Measurements from ENCODE around the gene PLEKHM2.

The PLEKHM2 gene

DNA sequence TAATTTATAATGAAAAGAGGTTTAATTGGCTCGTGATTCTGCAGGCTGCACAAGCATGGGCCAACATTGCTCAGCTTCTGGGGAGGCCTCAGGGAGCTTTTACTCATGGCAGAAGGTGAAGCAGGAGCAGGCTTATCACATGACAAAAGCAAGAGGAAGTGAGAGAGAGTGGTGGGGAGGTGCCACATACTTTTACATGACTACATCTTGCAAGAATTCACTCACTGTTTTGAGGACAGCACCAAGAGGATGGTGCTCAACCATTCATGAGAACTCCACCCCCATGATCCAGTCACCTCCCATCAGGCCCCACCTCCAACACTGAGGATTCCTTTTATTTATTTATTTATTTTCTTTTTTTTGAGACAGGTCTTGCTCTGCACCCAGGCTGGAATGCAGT is 5.5 kb upstream of the PLEKHM2 start:
- H3K27ac ChIP-seq (ENCODE audit: low read depth, low read length), result no peak overlapping the region
- no peaks in the 10 kb centered on the region for H3K27me3 ChIP-seq (ENCODE audit: control insufficient read depth in 1 of 2, insufficient read depth in 2 of 2, low read length in 2 of 2)
- no peaks in the 10 kb centered on the region for H3K36me3 ChIP-seq (ENCODE audit: insufficient read depth, low read length)
- no peak overlapping the region for H3K9ac ChIP-seq (ENCODE audit: low read length)
- no peak overlapping the region for H3K4me3 ChIP-seq (ENCODE audit: low read depth in 1 of 2, low read length in 2 of 2)
- H3K4me1 ChIP-seq (ENCODE audit: insufficient read depth, low read length), result no peaks in the 10 kb centered on the region
- H3K9me3 ChIP-seq (ENCODE audit: low read length), result no peaks in the 10 kb centered on the region

DNA sequence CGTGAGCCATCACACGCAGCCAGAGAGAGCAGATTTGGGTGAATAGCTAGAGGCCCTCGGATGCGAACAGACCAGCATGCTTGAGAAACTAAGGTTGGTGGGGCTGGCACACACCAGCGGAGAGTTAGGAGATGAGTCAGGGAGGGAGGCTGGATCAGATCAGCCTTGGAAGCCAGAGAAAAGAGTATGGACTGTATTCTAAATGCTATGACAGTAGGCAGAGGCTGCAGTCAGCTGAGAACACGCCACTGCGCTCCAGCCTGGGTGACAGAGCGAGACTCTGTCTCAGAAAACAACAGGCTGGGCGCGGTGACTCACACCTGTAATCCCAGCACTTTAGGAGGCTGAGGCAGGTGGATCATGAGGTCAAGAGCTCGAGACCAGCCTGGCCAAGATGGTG is 4.0 kb upstream of the PLEKHM2 start:
- Histone ChIP-seq H3K9me3 (ENCODE audit: low read length) (no peaks in the 10 kb centered on the region), H3K27me3 (ENCODE audit: control insufficient read depth in 1 of 2, insufficient read depth in 2 of 2, low read length in 2 of 2) (no peaks in the 10 kb centered on the region), H3K36me3 (ENCODE audit: insufficient read depth, low read length) (no peaks in the 10 kb centered on the region), H3K9ac (ENCODE audit: low read length) (no peak overlapping the region), H3K4me1 (ENCODE audit: insufficient read depth, low read length) (no peaks in the 10 kb centered on the region), H3K4me3 (ENCODE audit: low read depth in 1 of 2, low read length in 2 of 2) (no peak overlapping the region), H3K27ac (ENCODE audit: low read depth, low read length) (no peak overlapping the region)

DNA sequence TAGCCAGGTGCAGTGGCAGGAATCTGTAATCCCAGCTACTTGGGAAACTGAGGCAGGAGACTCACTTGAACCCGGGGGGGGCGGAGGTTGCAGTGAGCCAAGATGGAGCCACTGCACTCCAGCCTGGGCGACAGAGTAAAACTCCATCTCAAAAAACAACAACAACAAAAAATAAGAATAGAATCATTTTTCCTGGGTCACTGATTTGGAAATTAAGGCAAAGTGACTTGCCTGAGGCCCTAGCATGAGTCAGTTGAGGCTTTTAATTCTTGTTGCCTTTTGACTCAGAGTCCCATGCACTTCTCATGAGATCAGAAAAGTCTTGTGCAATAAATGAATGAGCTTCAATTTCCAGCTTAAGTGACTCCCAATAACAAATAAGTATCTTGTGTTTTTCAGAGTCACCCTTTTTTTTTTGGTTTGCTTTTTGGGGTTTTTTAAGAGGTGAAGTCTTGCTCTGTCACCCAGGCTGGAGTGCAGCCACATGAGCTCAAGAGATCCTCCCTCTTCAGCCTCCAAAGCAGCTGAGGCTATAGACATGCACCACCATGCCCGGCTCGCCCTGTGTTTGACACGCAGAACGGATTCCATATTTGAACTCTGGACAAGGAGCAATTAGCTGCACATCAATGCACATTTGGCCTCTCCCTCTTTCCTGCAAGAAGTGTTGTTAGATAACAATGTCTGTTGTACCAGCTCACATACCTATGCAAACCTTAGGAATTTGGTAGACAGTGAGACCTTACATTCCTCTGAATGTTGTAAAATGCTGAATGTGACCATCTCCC is 3.4 kb upstream of the PLEKHM2 start:
- H3K4me1 ChIP-seq (ENCODE audit: insufficient read depth, low read length), result peaks cover 3% of the 10 kb centered on the region
- no peaks in the 10 kb centered on the region for H3K36me3 ChIP-seq (ENCODE audit: insufficient read depth, low read length)
- no peaks in the 10 kb centered on the region for H3K27me3 ChIP-seq (ENCODE audit: control insufficient read depth in 1 of 2, insufficient read depth in 2 of 2, low read length in 2 of 2)
- no peaks in the 10 kb centered on the region for H3K9me3 ChIP-seq (ENCODE audit: low read length)
- H3K9ac ChIP-seq (ENCODE audit: low read length), result no peak overlapping the region
- H3K27ac ChIP-seq (ENCODE audit: low read depth, low read length), result no peak overlapping the region
- no peak overlapping the region for H3K4me3 ChIP-seq (ENCODE audit: low read depth in 1 of 2, low read length in 2 of 2)

DNA sequence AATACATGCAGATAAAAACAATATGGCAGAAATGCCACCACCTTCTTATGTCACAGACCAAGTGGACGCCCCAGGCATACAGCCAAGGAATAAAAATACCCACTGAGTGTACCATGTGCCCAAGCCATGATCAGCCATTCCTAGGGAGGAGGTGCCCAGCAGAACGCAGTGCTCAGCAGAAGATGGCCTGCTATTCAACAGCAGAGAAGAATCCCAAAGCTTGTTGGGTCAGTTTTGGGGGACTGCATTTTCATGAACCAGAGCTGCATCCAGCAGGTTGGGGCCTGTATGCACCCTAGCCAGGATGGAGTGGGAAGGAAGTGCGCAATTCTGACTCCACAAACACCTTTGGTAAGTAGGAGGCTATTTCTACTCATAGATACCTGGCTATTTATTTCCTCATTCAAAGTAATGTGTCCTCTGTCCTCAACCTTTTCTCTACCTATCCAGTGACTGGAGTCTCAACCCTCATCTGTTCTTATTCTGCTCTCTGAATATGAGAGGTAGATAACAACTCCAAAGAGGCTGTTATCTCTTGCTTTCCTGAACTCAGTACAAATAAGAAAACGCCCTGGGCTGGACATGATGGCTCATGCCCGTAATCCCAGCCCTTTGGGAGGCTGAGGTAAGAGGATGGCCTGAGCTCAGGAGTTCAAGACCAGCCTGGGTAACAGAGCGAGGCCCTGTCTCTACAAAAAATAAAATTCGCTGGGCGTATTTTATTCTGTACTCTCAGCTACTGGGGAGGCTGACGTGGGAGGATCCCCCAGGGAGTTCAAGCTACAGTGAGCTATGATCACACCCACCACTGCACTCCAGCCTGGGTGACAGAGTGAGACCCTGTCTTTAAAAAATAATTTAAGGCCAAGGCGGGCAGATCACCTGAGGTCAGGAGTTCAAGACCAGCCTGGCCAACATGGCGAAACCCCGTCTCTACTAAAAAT is 2.5 kb upstream of the PLEKHM2 start:
- H3K36me3 ChIP-seq (ENCODE audit: insufficient read depth, low read length), result no peaks in the 10 kb centered on the region
- peaks cover 9% of the 10 kb centered on the region for H3K4me1 ChIP-seq (ENCODE audit: insufficient read depth, low read length)
- H3K27ac ChIP-seq (ENCODE audit: low read depth, low read length), result no peak overlapping the region
- no peak overlapping the region for H3K9ac ChIP-seq (ENCODE audit: low read length)
- no peaks in the 10 kb centered on the region for H3K9me3 ChIP-seq (ENCODE audit: low read length)
- no peaks in the 10 kb centered on the region for H3K27me3 ChIP-seq (ENCODE audit: control insufficient read depth in 1 of 2, insufficient read depth in 2 of 2, low read length in 2 of 2)
- no peak overlapping the region for H3K4me3 ChIP-seq (ENCODE audit: low read depth in 1 of 2, low read length in 2 of 2)

DNA sequence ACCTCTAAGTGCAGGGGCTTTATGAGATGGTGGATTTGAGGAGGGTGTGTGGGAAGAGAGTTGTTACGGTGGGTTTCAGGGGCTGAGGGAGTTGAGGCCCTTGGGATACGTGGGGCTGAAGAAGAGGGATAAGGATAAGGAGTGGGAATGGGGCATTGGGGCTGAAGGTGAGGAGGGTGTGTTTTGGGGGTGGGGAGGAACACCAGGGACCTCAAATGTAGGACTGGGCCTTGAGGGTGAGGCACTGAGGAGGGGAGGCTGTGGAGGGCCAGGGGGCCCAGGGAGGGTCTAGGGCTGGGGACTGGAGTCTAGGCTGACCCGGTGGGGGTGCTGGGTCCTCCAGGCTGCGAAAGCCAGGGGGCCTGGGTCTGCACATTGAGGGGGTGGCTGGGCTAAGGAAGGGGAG is 1.2 kb upstream of the PLEKHM2 start:
- no peak overlapping the region for H3K9ac ChIP-seq (ENCODE audit: low read length)
- peak overlapping the region; percentile 21 for H3K27ac ChIP-seq (ENCODE audit: low read depth, low read length)
- H3K4me3 ChIP-seq (ENCODE audit: low read depth in 1 of 2, low read length in 2 of 2), result no peak overlapping the region
- peaks cover 9% of the 10 kb centered on the region for H3K4me1 ChIP-seq (ENCODE audit: insufficient read depth, low read length)
- H3K27me3 ChIP-seq (ENCODE audit: control insufficient read depth in 1 of 2, insufficient read depth in 2 of 2, low read length in 2 of 2), result no peaks in the 10 kb centered on the region
- no peaks in the 10 kb centered on the region for H3K36me3 ChIP-seq (ENCODE audit: insufficient read depth, low read length)
- H3K9me3 ChIP-seq (ENCODE audit: low read length), result no peaks in the 10 kb centered on the region

DNA sequence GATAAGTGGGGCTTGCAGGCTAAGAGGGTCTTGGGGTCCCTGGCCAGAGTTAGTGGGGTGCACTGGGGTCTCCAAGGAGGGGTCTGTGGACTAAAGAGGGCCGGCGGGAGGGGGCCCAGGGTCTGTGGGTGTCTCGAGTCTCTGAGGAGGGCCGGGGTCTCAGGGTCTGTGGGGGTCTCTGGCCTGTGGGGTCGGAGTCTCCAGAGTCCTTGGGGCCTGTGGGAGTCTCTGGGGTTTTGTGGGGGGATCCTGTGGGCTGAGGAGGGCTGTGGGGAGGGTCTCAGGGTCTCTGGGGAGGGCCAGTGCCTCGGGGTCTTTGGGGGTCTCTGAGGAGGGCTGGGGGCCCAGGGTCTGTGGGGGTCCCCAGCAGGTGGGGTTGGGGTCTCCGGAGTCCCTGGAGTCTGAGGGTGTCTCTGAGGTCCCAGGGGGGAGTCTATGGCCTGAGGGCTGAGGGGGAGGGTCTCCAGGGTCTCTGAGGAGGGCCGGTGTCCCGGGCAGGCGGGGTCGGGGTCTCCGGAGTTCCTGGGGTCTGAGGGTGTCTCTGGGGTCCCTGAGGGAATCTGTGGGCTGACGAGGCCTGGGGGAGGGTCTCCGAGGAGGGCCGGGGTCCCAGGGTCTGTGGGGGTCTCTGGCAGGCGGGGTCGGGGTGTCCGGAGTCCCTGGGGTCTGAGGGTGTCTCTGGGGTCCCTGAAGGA is 628 bp upstream of the PLEKHM2 start:
- peak overlapping the region; percentile 100 for H3K9ac ChIP-seq (ENCODE audit: low read length)
- H3K27ac ChIP-seq (ENCODE audit: low read depth, low read length), result peak overlapping the region; percentile 96
- peaks cover 9% of the 10 kb centered on the region for H3K4me1 ChIP-seq (ENCODE audit: insufficient read depth, low read length)
- no peaks in the 10 kb centered on the region for H3K27me3 ChIP-seq (ENCODE audit: control insufficient read depth in 1 of 2, insufficient read depth in 2 of 2, low read length in 2 of 2)
- H3K9me3 ChIP-seq (ENCODE audit: low read length), result no peaks in the 10 kb centered on the region
- peak overlapping the region; percentile 89 to 92 for H3K4me3 ChIP-seq (ENCODE audit: low read depth in 1 of 2, low read length in 2 of 2)
- H3K36me3 ChIP-seq (ENCODE audit: insufficient read depth, low read length), result no peaks in the 10 kb centered on the region

DNA sequence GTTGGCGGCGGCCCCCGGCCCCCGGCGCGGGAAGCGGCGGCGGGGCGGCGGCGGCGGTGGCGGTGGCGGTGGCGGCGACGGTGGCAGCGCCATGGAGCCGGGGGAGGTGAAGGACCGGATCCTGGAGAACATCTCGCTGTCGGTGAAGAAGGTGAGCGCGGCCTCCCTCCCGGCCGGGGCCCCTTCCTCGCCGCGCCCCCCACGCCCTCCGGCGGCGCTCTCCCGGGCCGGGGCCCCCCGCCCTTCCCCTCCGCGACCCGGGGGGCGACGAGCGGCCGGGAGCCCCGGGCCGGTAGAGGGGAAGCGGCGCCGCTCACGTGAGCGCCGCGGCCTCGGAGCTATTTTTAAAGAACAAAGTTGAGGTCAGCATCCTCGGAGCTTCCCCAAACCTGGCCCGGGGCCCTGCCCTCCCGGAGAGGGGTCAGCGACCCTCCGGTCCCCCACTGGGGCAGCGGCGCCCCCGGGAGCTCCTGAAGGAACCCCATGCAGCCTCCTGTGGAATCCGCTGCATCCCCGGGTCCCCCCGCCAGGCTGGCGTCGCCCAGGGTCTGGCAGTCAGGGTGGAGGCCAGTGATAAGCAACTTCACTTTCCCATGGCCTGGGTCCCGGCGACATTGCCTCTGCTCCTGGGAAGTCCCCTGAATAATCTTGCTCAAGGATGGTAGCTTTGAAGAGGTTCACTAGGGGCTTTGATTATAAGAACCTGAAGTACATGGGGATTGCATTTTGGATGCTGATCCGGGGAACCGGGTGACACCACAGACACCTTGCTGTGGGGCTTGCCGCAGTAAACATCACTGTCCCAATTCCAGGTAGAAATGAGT is 560 bp downstream of the PLEKHM2 start:
- no peaks in the 10 kb centered on the region for H3K9me3 ChIP-seq (ENCODE audit: low read length)
- H3K27ac ChIP-seq (ENCODE audit: low read depth, low read length), result peak overlapping the region; percentile 87
- H3K36me3 ChIP-seq (ENCODE audit: insufficient read depth, low read length), result no peaks in the 10 kb centered on the region
- H3K4me3 ChIP-seq (ENCODE audit: low read depth in 1 of 2, low read length in 2 of 2), result peak overlapping the region; percentile 71 to 81
- peak overlapping the region; percentile 45 for H3K9ac ChIP-seq (ENCODE audit: low read length)
- H3K4me1 ChIP-seq (ENCODE audit: insufficient read depth, low read length), result peaks cover 9% of the 10 kb centered on the region
- no peaks in the 10 kb centered on the region for H3K27me3 ChIP-seq (ENCODE audit: control insufficient read depth in 1 of 2, insufficient read depth in 2 of 2, low read length in 2 of 2)

DNA sequence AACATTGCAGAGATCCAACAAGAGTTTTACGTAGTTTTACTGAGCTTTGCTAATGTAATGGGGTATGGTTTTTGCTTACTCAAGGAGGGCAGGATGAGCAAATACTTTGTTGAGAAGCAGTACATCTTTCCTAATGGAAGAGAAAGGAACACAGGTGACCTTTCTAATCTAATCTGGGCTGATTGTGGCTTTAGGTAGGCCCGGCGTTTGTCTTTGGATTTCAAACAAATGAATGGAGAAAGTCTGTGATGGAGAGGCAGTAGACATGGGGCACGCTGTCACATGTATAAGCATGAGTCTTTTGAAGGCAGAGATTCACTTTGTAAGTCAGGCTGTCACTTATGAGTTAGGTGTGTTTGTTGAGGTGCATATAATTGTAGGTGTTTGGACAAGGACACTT is 1.7 kb downstream of the PLEKHM2 start:
- Histone ChIP-seq H3K9me3 (ENCODE audit: low read length) (no peaks in the 10 kb centered on the region), H3K27me3 (ENCODE audit: control insufficient read depth in 1 of 2, insufficient read depth in 2 of 2, low read length in 2 of 2) (no peaks in the 10 kb centered on the region), H3K4me1 (ENCODE audit: insufficient read depth, low read length) (peaks cover 9% of the 10 kb centered on the region), H3K36me3 (ENCODE audit: insufficient read depth, low read length) (no peaks in the 10 kb centered on the region), H3K4me3 (ENCODE audit: low read depth in 1 of 2, low read length in 2 of 2) (peak overlapping the region in 1 of 2 donors; percentile 34), H3K27ac (ENCODE audit: low read depth, low read length) (peak overlapping the region; percentile 13), H3K9ac (ENCODE audit: low read length) (peak overlapping the region; percentile 45)

DNA sequence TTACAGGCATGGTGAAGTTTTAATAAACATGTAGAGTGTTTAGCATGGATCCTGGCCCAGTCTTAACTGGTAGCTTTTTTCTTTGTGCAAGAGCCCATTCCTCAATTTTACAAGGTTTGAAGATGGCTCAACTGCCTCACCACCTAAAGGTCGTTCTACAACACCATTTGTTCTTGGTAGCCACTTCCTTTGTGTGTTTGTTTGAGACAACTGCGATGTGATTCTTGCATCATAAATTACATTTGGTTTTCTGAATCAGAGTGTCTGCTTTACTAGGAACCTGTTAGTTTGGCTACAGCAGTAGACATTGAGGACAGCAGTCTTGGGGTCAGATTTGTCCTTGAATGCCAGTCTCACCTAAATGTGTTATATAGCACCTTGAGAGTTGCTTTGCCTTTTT is 3.3 kb downstream of the PLEKHM2 start:
- Histone ChIP-seq H3K9ac (ENCODE audit: low read length) (no peak overlapping the region), H3K27me3 (ENCODE audit: control insufficient read depth in 1 of 2, insufficient read depth in 2 of 2, low read length in 2 of 2) (no peaks in the 10 kb centered on the region), H3K4me3 (ENCODE audit: low read depth in 1 of 2, low read length in 2 of 2) (no peak overlapping the region), H3K4me1 (ENCODE audit: insufficient read depth, low read length) (peaks cover 23% of the 10 kb centered on the region), H3K27ac (ENCODE audit: low read depth, low read length) (no peak overlapping the region), H3K36me3 (ENCODE audit: insufficient read depth, low read length) (no peaks in the 10 kb centered on the region), H3K9me3 (ENCODE audit: low read length) (no peaks in the 10 kb centered on the region)

DNA sequence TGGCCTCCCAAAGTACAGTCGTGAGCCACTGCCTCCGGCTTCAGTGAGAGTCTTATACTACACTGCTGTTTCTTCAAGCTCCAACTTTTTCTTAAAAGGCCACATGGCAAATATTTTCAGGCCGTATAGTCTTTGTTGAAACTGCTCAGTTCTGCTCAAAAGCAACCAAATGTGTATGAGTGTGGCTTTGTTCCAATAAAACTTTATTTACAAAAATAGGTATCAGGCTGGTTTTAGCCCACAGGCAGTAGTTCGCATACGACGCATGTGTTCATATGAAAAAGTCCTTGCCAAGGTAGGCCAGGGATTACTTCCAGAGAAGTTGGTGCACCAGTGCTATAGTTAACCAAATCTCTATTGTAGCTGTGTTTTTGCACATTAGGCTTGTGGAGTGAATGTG is 6.2 kb downstream of the PLEKHM2 start:
- Histone ChIP-seq H3K27ac (ENCODE audit: low read depth, low read length) (no peak overlapping the region), H3K9me3 (ENCODE audit: low read length) (no peaks in the 10 kb centered on the region), H3K4me1 (ENCODE audit: insufficient read depth, low read length) (peaks cover 28% of the 10 kb centered on the region), H3K36me3 (ENCODE audit: insufficient read depth, low read length) (no peaks in the 10 kb centered on the region), H3K27me3 (ENCODE audit: control insufficient read depth in 1 of 2, insufficient read depth in 2 of 2, low read length in 2 of 2) (no peaks in the 10 kb centered on the region), H3K4me3 (ENCODE audit: low read depth in 1 of 2, low read length in 2 of 2) (no peak overlapping the region), H3K9ac (ENCODE audit: low read length) (no peak overlapping the region)
